Mucosa of descending colon (tissue), 3 donors: ENCODE measurements around the gene ITGA11. TPM values are rescaled to one million over a fixed set of nuclear protein-coding genes. Genes with fewer than 3 reads are reported as not detected.
A peak's percentile ranks its signal among the peaks of the same experiment; 100 is the strongest.

Experiments
- ATAC-seq: fragments of 200-7000 bp; cut with Tn5 transposase; one replicate; pipeline ENCODE4 v1.9.1; 2020; ENCODE audit warnings: mild to moderate bottlenecking, moderate library complexity
- DNase-seq, 3 donors: peaks; one replicate each; pipeline ENCODE4 v3.0.0-alpha.2; 2020
- H3K36me3 ChIP-seq: fragments of 200-600 bp; one replicate; pipeline ENCODE4 v1.8.0; 2021; ENCODE audit warnings: low read depth, mild to moderate bottlenecking
- H3K4me1 ChIP-seq: fragments of 200-600 bp; one replicate; pipeline ENCODE4 v1.8.0; 2021; ENCODE audit warnings: low read depth, mild to moderate bottlenecking
- H3K4me3 ChIP-seq: fragments of 200-600 bp; one replicate; pipeline ENCODE4 v1.8.0; 2021; ENCODE audit warnings: mild to moderate bottlenecking
- H3K9me3 ChIP-seq: fragments of 200-600 bp; one replicate; pipeline ENCODE4 v1.8.0; 2021; ENCODE audit warnings: mild to moderate bottlenecking
- CTCF ChIP-seq: fragments of 200-600 bp; IDR thresholded peaks from one replicate; pipeline ENCODE4 v1.8.0; 2022; ENCODE audit warnings: antibody characterized with exemption, mild to moderate bottlenecking
- intact Hi-C, 2 donors: fragments of 100-400 bp; cut with DNase I in 1 of 2; cut with micrococcal nuclease in 1 of 2; formaldehyde crosslinking; loops; one replicate each; pipeline versions ENCODE4 v1.11.0 to v1.11.1; 2022; cut with DNase I, micrococcal nuclease
- total RNA-seq, 3 donors: library from RNA; stranded (reverse); fragmentation: NEBNext Ultra II Directional in 2 of 3; extraction: Animal tissue kit (Norgen Biotek cat#: 25700) in 2 of 3; gene quantifications; one replicate each; pipeline versions ENCODE4 v1.2.1 to v1.2.4, GENCODE V29; 2021 to 2023
- donor health status: DM: no; HTN: no; CAD: no; lungs with moderate emphysema.
- donor health status: DM: no; HTN: no; CAD: no.
- donor health status: DM: no; HTN: yes; CAD: no.

ITGA11 gene
- total RNA-seq, 3 donors from 2014 or later: 1.8 to 2.4 (median 2.1) TPM

GRCh38 chr15:68314563-68314962 lies 117.4 kb downstream of the ITGA11 start:
- H3K4me3 ChIP-seq: no peak overlapping the region
- H3K36me3 ChIP-seq: no peaks in the 10 kb centered on the region
- ATAC-seq (no peak), DNase-seq (no peak)
- H3K9me3 ChIP-seq: no peaks in the 10 kb centered on the region
- H3K4me1 ChIP-seq: no peaks in the 10 kb centered on the region
- intact Hi-C loops: loop anchor here in 1 of 2 donors (10.0 kb wide), 1 partner anchor 230 kb away; no protein-coding TSS in a partner anchor
- TF ChIP-seq CTCF: no peak

GRCh38 chr15:68313501-68314410 lies 118.2 kb downstream of the ITGA11 start:
- intact Hi-C loops: loop anchor here in 1 of 2 donors (10.0 kb wide), 1 partner anchor 231 kb away; no protein-coding TSS in a partner anchor
- no peaks in the 10 kb centered on the region for H3K36me3 ChIP-seq

DNA sequence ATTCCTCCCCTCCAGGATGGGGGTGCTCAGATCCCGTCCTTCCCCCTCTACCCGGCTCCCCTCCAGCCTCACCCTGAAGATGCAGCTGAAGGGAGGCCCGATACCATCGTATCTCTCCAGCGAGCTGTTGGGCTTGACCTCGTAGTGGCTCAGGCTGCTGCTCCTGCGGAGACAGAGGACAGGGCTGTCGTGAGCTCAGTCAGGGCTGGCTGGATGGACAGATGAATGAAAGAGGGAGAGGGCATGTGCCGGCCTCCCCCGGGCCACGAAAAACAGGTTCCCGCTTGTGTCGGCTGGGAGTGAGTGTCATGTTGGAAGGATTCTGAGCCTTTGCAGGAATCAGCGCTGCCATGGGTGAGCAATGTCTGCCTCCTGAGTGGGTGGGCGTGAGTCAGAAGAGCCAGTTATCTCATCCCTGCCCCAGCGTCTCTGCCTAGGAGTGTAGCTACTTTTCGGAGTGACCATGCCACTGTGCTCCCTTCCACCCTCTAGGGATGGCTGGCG lies 119.2 kb downstream of the ITGA11 start:
- ATAC-seq (no peak), DNase-seq (peak in 1 of 3 donors; percentile 20)
- H3K36me3 ChIP-seq: no peaks in the 10 kb centered on the region

More at GRCh38 chr15:68313501-68314410, 118.2 kb downstream of the ITGA11 start:
- Histone ChIP-seq H3K9me3 (no peaks in the 10 kb centered on the region), H3K4me1 (no peaks in the 10 kb centered on the region), H3K4me3 (no peak overlapping the region)
- no peak for TF ChIP-seq CTCF
- no peak for ATAC-seq
- no peak for DNase-seq

GRCh38 chr15:68311859-68312557 lies 120.0 kb downstream of the ITGA11 start:
- Histone ChIP-seq H3K36me3 (no peaks in the 10 kb centered on the region), H3K9me3 (no peaks in the 10 kb centered on the region), H3K4me3 (no peak overlapping the region), H3K4me1 (no peaks in the 10 kb centered on the region)
- intact Hi-C loops: loop anchor here in 1 of 2 donors (10.0 kb wide), 1 partner anchor 233 kb away; no protein-coding TSS in a partner anchor
- ATAC-seq (no peak), DNase-seq (no peak)
- no peak for TF ChIP-seq CTCF

More for the DNA sequence above, 119.2 kb downstream of the ITGA11 start:
- Histone ChIP-seq H3K9me3 (no peaks in the 10 kb centered on the region), H3K4me1 (no peaks in the 10 kb centered on the region), H3K4me3 (no peak overlapping the region)
- no peak for TF ChIP-seq CTCF
- intact Hi-C loops: loop anchor here in 1 of 2 donors (10.0 kb wide), 1 partner anchor 232 kb away; no protein-coding TSS in a partner anchor

- no peak overlapping the region for H3K4me3 ChIP-seq
- no peak for TF ChIP-seq CTCF
- intact Hi-C loops: loop anchor here in 1 of 2 donors (10.0 kb wide), 1 partner anchor 233 kb away; no protein-coding TSS in a partner anchor
- DNase-seq (no peak), ATAC-seq (no peak)
- H3K36me3 ChIP-seq: no peaks in the 10 kb centered on the region
- no peaks in the 10 kb centered on the region for H3K9me3 ChIP-seq
- H3K4me1 ChIP-seq: no peaks in the 10 kb centered on the region
Observed at GRCh38 chr15:68311464-68311835, 120.5 kb downstream of the ITGA11 start.
